ENCODE measurements around the gene DYNC1I1.

Gene DYNC1I1

DNA sequence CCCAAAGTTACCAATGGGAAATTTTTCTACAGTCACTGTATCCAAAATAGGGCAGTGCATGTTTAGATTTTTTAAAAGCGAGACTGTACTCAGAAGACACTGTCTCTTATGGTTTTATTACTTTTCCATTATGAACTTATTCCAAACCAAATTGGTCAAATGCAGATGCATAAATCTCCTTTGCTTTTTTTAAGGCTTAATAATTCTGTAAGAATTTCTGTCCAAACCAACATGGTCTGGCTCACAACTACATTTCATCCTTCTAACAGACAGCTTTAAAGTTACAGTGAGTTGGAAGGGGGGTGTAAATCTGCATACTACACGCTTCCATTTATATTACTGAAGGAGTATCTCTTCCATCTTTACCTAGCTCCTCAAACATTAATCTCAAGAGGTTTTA, 350.4 kb downstream of the DYNC1I1 start:
- Histone ChIP-seq H3K27me3 (ENCODE audit: control insufficient read depth, insufficient read depth, low read length) (no peaks in the 10 kb centered on the region), H3K4me1 (ENCODE audit: control insufficient read depth, low read depth, low read length) (peaks cover 26% of the 10 kb centered on the region), H3K9me3 (ENCODE audit: control insufficient read depth, low read depth, low read length) (no peaks in the 10 kb centered on the region), H3K36me3 (ENCODE audit: control insufficient read depth, low read depth, low read length) (peaks cover 19% of the 10 kb centered on the region), H3K27ac (ENCODE audit: low read length) (no peak overlapping the region), H3K9ac (ENCODE audit: low read length) (no peak overlapping the region), H3K4me3 (ENCODE audit: low read length) (no peak overlapping the region)

DNA sequence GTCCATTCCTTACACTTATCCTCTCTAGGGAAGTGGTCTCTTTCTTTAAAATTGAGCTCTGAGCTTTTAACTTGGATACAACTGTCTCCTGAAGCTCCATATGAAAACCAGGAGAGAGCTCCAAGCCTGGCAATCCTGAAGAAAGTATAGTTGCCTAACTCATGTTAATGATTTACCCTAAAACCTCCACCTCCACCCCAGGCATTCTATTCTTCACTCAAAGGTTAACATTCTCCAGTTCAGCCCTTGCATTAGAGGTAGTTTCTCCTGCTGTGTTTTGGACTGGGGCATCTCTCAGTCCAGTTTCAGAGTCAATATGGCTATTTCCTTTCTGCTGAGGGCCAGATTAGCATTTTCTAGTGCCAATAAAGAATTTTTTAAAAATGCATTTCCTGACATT, 354.0 kb downstream of the DYNC1I1 start:
- Histone ChIP-seq H3K4me1 (ENCODE audit: control insufficient read depth, low read depth, low read length) (peaks cover 11% of the 10 kb centered on the region), H3K27me3 (ENCODE audit: control insufficient read depth, insufficient read depth, low read length) (no peaks in the 10 kb centered on the region), H3K9ac (ENCODE audit: low read length) (no peak overlapping the region), H3K36me3 (ENCODE audit: control insufficient read depth, low read depth, low read length) (peaks cover 13% of the 10 kb centered on the region), H3K9me3 (ENCODE audit: control insufficient read depth, low read depth, low read length) (no peaks in the 10 kb centered on the region), H3K4me3 (ENCODE audit: low read length) (no peak overlapping the region), H3K27ac (ENCODE audit: low read length) (no peak overlapping the region)

GRCh38 chr7:96127746-96128145, 355.4 kb downstream of the DYNC1I1 start:
- H3K36me3 ChIP-seq (ENCODE audit: control insufficient read depth, low read depth, low read length): peaks cover 11% of the 10 kb centered on the region

GRCh38 chr7:96131525-96131924, 359.2 kb downstream of the DYNC1I1 start:
- H3K27me3 ChIP-seq (ENCODE audit: control insufficient read depth, insufficient read depth, low read length): no peaks in the 10 kb centered on the region
- no peak overlapping the region for H3K27ac ChIP-seq (ENCODE audit: low read length)
- no peak overlapping the region for H3K4me3 ChIP-seq (ENCODE audit: low read length)
- no peaks in the 10 kb centered on the region for H3K9me3 ChIP-seq (ENCODE audit: control insufficient read depth, low read depth, low read length)
- no peak overlapping the region for H3K9ac ChIP-seq (ENCODE audit: low read length)
- peaks cover 11% of the 10 kb centered on the region for H3K4me1 ChIP-seq (ENCODE audit: control insufficient read depth, low read depth, low read length)
- H3K36me3 ChIP-seq (ENCODE audit: control insufficient read depth, low read depth, low read length): peaks cover 14% of the 10 kb centered on the region

More at GRCh38 chr7:96127746-96128145, 355.4 kb downstream of the DYNC1I1 start:
- no peak overlapping the region for H3K9ac ChIP-seq (ENCODE audit: low read length)
- H3K27me3 ChIP-seq (ENCODE audit: control insufficient read depth, insufficient read depth, low read length): no peaks in the 10 kb centered on the region
- no peak overlapping the region for H3K4me3 ChIP-seq (ENCODE audit: low read length)
- peaks cover 18% of the 10 kb centered on the region for H3K4me1 ChIP-seq (ENCODE audit: control insufficient read depth, low read depth, low read length)
- H3K9me3 ChIP-seq (ENCODE audit: control insufficient read depth, low read depth, low read length): no peaks in the 10 kb centered on the region
- H3K27ac ChIP-seq (ENCODE audit: low read length): no peak overlapping the region

- Histone ChIP-seq H3K4me1 (ENCODE audit: control insufficient read depth, low read depth, low read length) (peaks cover 6% of the 10 kb centered on the region), H3K36me3 (ENCODE audit: control insufficient read depth, low read depth, low read length) (peaks cover 11% of the 10 kb centered on the region), H3K4me3 (ENCODE audit: low read length) (no peak overlapping the region), H3K9ac (ENCODE audit: low read length) (no peak overlapping the region), H3K27ac (ENCODE audit: low read length) (no peak overlapping the region), H3K27me3 (ENCODE audit: control insufficient read depth, insufficient read depth, low read length) (no peaks in the 10 kb centered on the region), H3K9me3 (ENCODE audit: control insufficient read depth, low read depth, low read length) (no peaks in the 10 kb centered on the region)
Measured at GRCh38 chr7:96135241-96135640, 362.9 kb downstream of the DYNC1I1 start.

GRCh38 chr7:96136600-96137239, 364.4 kb downstream of the DYNC1I1 start:
- no peaks in the 10 kb centered on the region for H3K9me3 ChIP-seq (ENCODE audit: control insufficient read depth, low read depth, low read length)
- H3K27me3 ChIP-seq (ENCODE audit: control insufficient read depth, insufficient read depth, low read length): peaks cover 14% of the 10 kb centered on the region
- no peak overlapping the region for H3K27ac ChIP-seq (ENCODE audit: low read length)
- H3K4me3 ChIP-seq (ENCODE audit: low read length): no peak overlapping the region
- no peak overlapping the region for H3K9ac ChIP-seq (ENCODE audit: low read length)
- peaks cover 3% of the 10 kb centered on the region for H3K36me3 ChIP-seq (ENCODE audit: control insufficient read depth, low read depth, low read length)
- H3K4me1 ChIP-seq (ENCODE audit: control insufficient read depth, low read depth, low read length): peaks cover 4% of the 10 kb centered on the region

DNA sequence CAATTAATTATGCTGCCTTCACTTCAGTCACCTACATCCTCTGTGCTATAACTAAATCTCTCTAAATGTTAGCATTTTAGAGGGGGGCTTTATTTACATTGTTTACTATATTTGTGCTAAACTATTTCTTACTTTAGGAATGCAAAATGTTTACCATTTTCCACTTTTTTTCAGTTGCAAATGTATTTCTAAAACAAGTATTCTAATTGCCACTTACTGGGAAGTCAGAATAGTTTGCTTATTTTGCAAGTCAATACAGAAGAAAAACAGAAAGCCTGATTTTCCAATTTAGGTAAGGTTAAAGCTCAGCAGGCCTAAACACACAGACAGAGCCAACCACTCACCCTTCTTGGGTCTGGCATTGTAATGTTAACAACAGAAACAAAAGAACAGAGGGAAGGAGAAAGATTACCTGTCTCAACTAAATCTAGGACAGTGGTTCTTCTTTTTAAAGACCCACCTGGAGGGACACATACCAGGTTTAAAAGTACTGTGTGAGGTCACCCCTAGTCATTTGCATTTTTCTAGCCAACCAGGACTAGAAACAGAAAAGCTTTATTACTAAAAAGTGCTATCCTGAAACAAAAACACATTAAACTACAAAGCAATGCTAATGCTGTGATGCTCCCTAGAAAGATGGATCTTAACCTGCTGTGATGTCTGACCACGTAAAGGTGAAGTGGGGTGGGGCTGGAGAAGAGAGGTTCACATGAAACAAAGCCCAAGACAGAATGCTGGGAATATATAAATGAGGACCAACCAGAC, 371.3 kb downstream of the DYNC1I1 start:
- no peak overlapping the region for H3K9ac ChIP-seq (ENCODE audit: low read length)
- peaks cover 79% of the 10 kb centered on the region for H3K27me3 ChIP-seq (ENCODE audit: control insufficient read depth, insufficient read depth, low read length)
- no peaks in the 10 kb centered on the region for H3K9me3 ChIP-seq (ENCODE audit: control insufficient read depth, low read depth, low read length)
- no peak overlapping the region for H3K4me3 ChIP-seq (ENCODE audit: low read length)
- peaks cover 21% of the 10 kb centered on the region for H3K4me1 ChIP-seq (ENCODE audit: control insufficient read depth, low read depth, low read length)
- peaks cover 7% of the 10 kb centered on the region for H3K36me3 ChIP-seq (ENCODE audit: control insufficient read depth, low read depth, low read length)
- no peak overlapping the region for H3K27ac ChIP-seq (ENCODE audit: low read length)

DNA sequence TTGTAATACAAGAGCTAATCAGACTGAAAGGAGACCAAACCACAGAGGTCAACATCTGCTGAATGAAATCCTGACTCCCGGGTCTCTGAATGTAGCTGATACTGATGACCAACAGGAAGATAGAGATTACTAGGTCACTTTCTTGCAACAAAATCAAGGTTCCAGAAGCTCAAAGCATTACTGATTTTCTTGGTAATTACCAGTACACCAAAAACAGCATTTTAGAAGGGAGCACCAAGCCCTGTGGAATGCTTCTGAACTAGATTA, 371.8 kb downstream of the DYNC1I1 start:
- Histone ChIP-seq H3K9ac (ENCODE audit: low read length) (no peak overlapping the region), H3K9me3 (ENCODE audit: control insufficient read depth, low read depth, low read length) (no peaks in the 10 kb centered on the region), H3K4me3 (ENCODE audit: low read length) (no peak overlapping the region), H3K36me3 (ENCODE audit: control insufficient read depth, low read depth, low read length) (peaks cover 7% of the 10 kb centered on the region), H3K27me3 (ENCODE audit: control insufficient read depth, insufficient read depth, low read length) (peaks cover 84% of the 10 kb centered on the region), H3K4me1 (ENCODE audit: control insufficient read depth, low read depth, low read length) (peaks cover 21% of the 10 kb centered on the region), H3K27ac (ENCODE audit: low read length) (no peak overlapping the region)
